HG02759 (cell line): ENCODE measurements around the gene SPI1.

Source experiments
- ATAC-seq: cut with Tn5 transposase; IDR thresholded peaks from one replicate; pipeline ENCODE4 v1.9.1; 2021; ENCODE audit warnings: mild to moderate bottlenecking, moderate library complexity; ENCODE audit not compliant: unreplicated experiment

The SPI1 gene

GRCh38 chr11:47407746-47408590, 29.6 kb upstream of the SPI1 start, which contains the start of gene SLC39A13:
SLC39A13 (plus strand) TSS chr11:47408590; CDS start chr11:47410095, 1,505 bp downstream.
- ATAC-seq = peak; percentile 89

- ATAC-seq = no peak
Measured at GRCh38 chr11:47406896-47407745, 28.8 kb upstream of the SPI1 start.

- ATAC-seq = no peak
Measured at GRCh38 chr11:47403571-47403970, 25.2 kb upstream of the SPI1 start.

GRCh38 chr11:47403135-47403534, 24.8 kb upstream of the SPI1 start:
- no peak for ATAC-seq

GRCh38 chr11:47400768-47401279, 22.5 kb upstream of the SPI1 start:
- peak; percentile 71 for ATAC-seq

- ATAC-seq = peak; percentile 63
Measured at GRCh38 chr11:47399860-47400767, 21.8 kb upstream of the SPI1 start.

GRCh38 chr11:47398551-47398950, 20.2 kb upstream of the SPI1 start:
- ATAC-seq = no peak

GRCh38 chr11:47398011-47398410, 19.7 kb upstream of the SPI1 start:
- no peak for ATAC-seq

- no peak for ATAC-seq
Measured at GRCh38 chr11:47396049-47396320, 17.6 kb upstream of the SPI1 start.

- ATAC-seq = no peak
Measured at GRCh38 chr11:47395223-47396048, 17.1 kb upstream of the SPI1 start.

GRCh38 chr11:47394322-47395222, 16.2 kb upstream of the SPI1 start:
- peak; percentile 67 for ATAC-seq

- ATAC-seq = no peak
Measured at GRCh38 chr11:47394050-47394321, 15.6 kb upstream of the SPI1 start.

GRCh38 chr11:47393163-47394049, 15.1 kb upstream of the SPI1 start:
- no peak for ATAC-seq

GRCh38 chr11:47392546-47393162, 14.3 kb upstream of the SPI1 start:
- no peak for ATAC-seq

GRCh38 chr11:47391711-47392432, 13.5 kb upstream of the SPI1 start:
- no peak for ATAC-seq

- no peak for ATAC-seq
Measured at GRCh38 chr11:47391077-47391583, 12.8 kb upstream of the SPI1 start.

GRCh38 chr11:47390422-47390760, 12.0 kb upstream of the SPI1 start:
- no peak for ATAC-seq
